Measurements from ENCODE around the gene MAPKBP1. TPM values are rescaled to one million over a fixed set of nuclear protein-coding genes. Genes with fewer than 3 reads are reported as not detected.

MAPKBP1 gene
- total RNA-seq, 1 donor from 2014 or later, result 28.9 TPM

DNA sequence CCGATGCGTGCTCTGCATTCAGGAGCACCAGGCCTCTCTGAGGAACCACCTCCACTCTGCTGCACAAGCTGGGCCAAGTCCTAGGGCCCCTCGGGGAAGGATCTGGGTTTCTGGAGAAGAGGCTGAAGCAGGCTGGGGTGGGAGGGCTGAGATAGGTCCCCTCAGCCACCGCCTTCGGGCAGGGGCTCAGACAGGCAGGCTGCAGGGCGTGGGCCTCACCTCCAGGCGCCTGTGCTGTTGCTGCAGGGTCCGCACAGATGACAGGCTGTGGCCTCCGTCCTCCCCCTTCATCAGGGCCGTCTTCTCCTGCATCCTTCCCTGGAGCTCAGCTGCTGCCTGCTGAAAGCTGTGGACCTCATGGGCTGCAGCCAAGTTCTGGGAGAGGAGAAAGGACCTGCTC, 79.5 kb downstream of the MAPKBP1 start:
- no peak for DNase-seq (ENCODE audit: low spot score, unreplicated experiment)
- TF ChIP-seq, protein P1, sequence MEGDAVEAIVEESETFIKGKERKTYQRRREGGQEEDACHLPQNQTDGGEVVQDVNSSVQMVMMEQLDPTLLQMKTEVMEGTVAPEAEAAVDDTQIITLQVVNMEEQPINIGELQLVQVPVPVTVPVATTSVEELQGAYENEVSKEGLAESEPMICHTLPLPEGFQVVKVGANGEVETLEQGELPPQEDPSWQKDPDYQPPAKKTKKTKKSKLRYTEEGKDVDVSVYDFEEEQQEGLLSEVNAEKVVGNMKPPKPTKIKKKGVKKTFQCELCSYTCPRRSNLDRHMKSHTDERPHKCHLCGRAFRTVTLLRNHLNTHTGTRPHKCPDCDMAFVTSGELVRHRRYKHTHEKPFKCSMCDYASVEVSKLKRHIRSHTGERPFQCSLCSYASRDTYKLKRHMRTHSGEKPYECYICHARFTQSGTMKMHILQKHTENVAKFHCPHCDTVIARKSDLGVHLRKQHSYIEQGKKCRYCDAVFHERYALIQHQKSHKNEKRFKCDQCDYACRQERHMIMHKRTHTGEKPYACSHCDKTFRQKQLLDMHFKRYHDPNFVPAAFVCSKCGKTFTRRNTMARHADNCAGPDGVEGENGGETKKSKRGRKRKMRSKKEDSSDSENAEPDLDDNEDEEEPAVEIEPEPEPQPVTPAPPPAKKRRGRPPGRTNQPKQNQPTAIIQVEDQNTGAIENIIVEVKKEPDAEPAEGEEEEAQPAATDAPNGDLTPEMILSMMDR (IDR thresholded peaks at IDR 0.05; ENCODE audit: unreplicated experiment), result no peak
- H3K36me3 Mint-ChIP-seq (ENCODE audit: insufficient read depth), result no peaks in the 10 kb centered on the region
- no peaks in the 10 kb centered on the region for H3K9me3 Mint-ChIP-seq (ENCODE audit: low read depth)
- H3K4me1 Mint-ChIP-seq (ENCODE audit: low read depth), result no peaks in the 10 kb centered on the region
- no peaks in the 10 kb centered on the region for H3K27me3 Mint-ChIP-seq
- no peak overlapping the region for H3K27ac Mint-ChIP-seq
- no peak overlapping the region for H3K4me3 Mint-ChIP-seq (ENCODE audit: low read depth)

DNA sequence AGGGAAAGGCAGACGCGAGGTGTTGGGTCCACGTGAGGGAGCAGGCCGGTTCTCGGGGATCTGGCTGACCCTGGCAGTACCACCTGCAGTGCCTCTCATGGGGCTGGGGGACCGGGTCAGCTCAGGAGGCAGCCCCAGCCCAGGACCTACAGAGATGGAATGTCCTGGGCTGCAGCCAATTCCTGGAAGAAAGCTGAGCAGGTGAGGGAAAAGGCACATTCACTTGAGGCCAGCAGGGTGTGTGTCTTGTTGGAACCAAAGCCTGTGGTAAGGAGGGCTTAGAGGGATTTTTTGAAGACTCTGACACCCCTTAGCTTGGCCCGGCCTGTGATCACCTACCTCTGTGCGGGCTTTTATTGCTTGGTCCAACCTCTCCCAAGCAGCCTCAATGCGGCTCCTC, 80.2 kb downstream of the MAPKBP1 start:
- H3K27me3 Mint-ChIP-seq, result no peaks in the 10 kb centered on the region
- TF ChIP-seq, protein P1 (IDR thresholded peaks at IDR 0.05; ENCODE audit: unreplicated experiment), result no peak
- H3K36me3 Mint-ChIP-seq (ENCODE audit: insufficient read depth), result no peaks in the 10 kb centered on the region
- no peaks in the 10 kb centered on the region for H3K4me1 Mint-ChIP-seq (ENCODE audit: low read depth)
- no peaks in the 10 kb centered on the region for H3K9me3 Mint-ChIP-seq (ENCODE audit: low read depth)
- H3K27ac Mint-ChIP-seq, result no peak overlapping the region
- no peak for DNase-seq (ENCODE audit: low spot score, unreplicated experiment)
- H3K4me3 Mint-ChIP-seq (ENCODE audit: low read depth), result no peak overlapping the region

DNA sequence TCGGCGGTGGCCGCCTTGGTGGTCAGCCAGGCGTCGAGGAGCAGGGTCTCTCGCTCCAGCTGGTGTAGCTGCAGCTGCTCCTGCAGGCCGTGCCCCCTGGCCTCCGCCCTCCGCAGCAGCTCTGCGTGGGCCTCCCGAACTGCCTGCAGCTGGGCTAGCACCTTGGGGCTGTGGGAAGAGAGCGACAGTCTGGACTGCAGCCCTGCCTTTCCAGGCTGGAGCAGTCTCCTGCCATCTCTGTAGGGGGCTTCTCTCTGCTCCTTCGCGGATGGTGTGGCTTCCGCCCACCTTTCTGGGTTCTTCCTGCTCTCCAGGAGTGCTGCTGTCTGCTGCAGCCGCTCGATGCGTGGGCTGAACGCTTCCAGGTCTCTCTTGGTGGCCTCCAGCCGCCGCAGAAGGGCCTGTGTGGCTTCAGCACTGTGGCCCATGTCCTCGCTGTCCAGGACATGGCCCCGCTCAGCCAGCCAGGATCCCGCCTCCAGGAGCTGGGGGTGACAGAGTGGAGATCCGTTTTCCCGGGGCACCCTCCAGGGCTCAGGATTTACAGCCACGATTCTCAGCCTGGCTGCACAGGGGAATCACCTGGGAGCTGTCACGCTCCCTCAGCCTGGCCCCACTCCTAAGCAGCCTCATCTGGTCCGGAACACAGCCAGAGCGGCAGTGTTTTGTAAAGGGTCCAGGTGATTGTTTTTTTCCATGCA, 81.1 kb downstream of the MAPKBP1 start:
- Mint-ChIP-seq H3K4me1 (ENCODE audit: low read depth) (no peaks in the 10 kb centered on the region), H3K27me3 (no peaks in the 10 kb centered on the region), H3K4me3 (ENCODE audit: low read depth) (no peak overlapping the region), H3K27ac (no peak overlapping the region), H3K36me3 (ENCODE audit: insufficient read depth) (no peaks in the 10 kb centered on the region), H3K9me3 (ENCODE audit: low read depth) (no peaks in the 10 kb centered on the region)
- TF ChIP-seq, protein P1 (IDR thresholded peaks at IDR 0.05; ENCODE audit: unreplicated experiment), result no peak
- DNase-seq (ENCODE audit: low spot score, unreplicated experiment), result no peak

DNA sequence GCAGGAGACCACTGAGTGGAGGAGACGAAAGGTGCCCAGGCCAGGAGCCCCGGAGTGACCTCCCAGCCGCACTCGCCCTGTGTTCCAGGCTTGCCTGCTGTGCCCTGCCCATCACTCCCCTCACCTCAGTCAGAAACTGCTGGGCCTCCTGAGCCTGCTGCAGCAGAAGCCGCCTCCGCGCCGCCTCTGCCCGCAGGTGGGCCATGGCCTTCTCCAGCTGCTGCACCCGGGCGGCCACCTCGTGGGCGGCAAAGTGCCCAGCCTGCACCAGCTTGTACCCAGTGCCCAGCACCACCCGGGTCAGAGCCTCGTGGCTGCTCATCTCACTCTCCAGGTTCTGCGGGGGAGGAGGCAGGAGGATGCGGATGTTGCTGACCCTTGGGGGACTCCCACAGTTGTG, 82.0 kb downstream of the MAPKBP1 start:
- no peaks in the 10 kb centered on the region for H3K27me3 Mint-ChIP-seq
- H3K4me3 Mint-ChIP-seq (ENCODE audit: low read depth), result no peak overlapping the region
- TF ChIP-seq, protein P1 (IDR thresholded peaks at IDR 0.05; ENCODE audit: unreplicated experiment), result no peak
- H3K36me3 Mint-ChIP-seq (ENCODE audit: insufficient read depth), result no peaks in the 10 kb centered on the region
- DNase-seq (ENCODE audit: low spot score, unreplicated experiment), result no peak
- no peaks in the 10 kb centered on the region for H3K4me1 Mint-ChIP-seq (ENCODE audit: low read depth)
- H3K9me3 Mint-ChIP-seq (ENCODE audit: low read depth), result no peaks in the 10 kb centered on the region
- no peak overlapping the region for H3K27ac Mint-ChIP-seq

DNA sequence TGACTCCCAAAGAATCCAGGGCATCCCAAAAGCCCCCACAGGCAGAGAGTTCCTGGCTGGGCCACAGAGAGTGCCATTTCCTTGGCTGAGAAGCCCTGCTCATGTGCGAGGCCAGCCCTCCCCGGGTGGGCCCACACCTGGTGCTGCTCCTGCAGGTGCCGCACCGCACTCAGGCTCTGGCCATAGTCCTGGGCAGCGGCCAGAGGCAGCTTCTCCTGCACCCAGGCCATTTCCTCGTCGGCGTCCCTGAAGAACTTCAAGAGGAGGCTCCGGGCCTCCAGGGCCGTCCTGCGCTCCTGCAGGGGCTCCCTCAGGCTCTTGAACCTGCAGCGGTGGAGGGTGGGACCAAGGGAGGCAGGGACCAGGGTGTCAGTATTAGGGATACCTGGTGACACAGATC, 82.4 kb downstream of the MAPKBP1 start:
- DNase-seq (ENCODE audit: low spot score, unreplicated experiment), result no peak
- TF ChIP-seq, protein P1 (IDR thresholded peaks at IDR 0.05; ENCODE audit: unreplicated experiment), result no peak
- H3K27ac Mint-ChIP-seq, result no peak overlapping the region
- H3K4me3 Mint-ChIP-seq (ENCODE audit: low read depth), result no peak overlapping the region
- no peaks in the 10 kb centered on the region for H3K36me3 Mint-ChIP-seq (ENCODE audit: insufficient read depth)
- H3K4me1 Mint-ChIP-seq (ENCODE audit: low read depth), result no peaks in the 10 kb centered on the region
- no peaks in the 10 kb centered on the region for H3K27me3 Mint-ChIP-seq
- H3K9me3 Mint-ChIP-seq (ENCODE audit: low read depth), result no peaks in the 10 kb centered on the region

Measured in progenitor cell of endocrine pancreas (in vitro differentiated cells).